GM19372 (cell line): ENCODE results near the gene IRAK3.
"Not testable (repeated sequence)": the region's sequence is repeated elsewhere in the genome, so short reads cannot be mapped to it uniquely, and the experiment has no call there.

Experiments used
- ATAC-seq: cut with Tn5 transposase; IDR thresholded peaks from one replicate; pipeline ENCODE4 v1.9.1; 2021; ENCODE audit warnings: mild to moderate bottlenecking, low read depth, moderate library complexity; ENCODE audit not compliant: unreplicated experiment

Gene IRAK3

GRCh38 chr12:66206141-66206540, 17.1 kb downstream of the IRAK3 start:
- ATAC-seq = no peak

GRCh38 chr12:66210840-66211239, 21.8 kb downstream of the IRAK3 start:
- ATAC-seq = no peak

DNA sequence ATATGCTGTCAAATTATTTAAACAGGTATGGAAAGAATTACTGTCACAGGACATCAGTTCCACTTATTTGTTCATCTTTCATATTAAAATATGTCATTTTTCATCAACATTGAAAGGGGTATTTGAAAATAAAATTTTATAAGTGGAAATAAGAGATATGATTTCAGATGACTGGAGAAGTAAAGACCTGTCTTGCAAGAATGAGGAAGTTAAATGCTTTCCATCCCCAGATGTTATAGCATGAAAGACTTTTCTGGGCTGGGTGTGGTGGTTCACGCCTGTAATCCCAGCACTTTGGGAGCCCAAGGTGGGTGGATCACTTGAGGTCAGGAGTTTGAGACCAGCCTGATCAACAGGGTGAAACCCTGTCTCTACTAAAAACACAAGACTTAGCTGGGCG, 22.6 kb downstream of the IRAK3 start:
- not testable (repeated sequence) for ATAC-seq

DNA sequence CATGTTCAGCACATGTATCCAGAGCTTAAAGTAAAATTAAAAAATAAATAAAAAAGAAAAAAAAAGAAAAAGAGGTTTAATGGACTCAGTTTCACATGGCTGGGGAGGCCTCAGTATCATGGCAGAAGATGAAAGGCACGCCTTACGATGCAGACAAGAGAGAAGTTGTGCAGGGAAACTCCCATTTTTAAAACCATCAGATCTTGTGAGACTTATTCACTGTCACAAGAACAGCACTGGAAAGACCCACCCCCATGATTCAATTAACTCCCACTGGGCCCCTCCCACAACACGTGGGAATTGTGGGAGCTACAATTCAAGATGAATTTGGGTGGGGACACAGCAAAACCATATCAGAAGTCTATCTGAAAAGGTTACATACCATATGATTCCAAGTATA, 24.0 kb downstream of the IRAK3 start:
- not testable (repeated sequence) for ATAC-seq

DNA sequence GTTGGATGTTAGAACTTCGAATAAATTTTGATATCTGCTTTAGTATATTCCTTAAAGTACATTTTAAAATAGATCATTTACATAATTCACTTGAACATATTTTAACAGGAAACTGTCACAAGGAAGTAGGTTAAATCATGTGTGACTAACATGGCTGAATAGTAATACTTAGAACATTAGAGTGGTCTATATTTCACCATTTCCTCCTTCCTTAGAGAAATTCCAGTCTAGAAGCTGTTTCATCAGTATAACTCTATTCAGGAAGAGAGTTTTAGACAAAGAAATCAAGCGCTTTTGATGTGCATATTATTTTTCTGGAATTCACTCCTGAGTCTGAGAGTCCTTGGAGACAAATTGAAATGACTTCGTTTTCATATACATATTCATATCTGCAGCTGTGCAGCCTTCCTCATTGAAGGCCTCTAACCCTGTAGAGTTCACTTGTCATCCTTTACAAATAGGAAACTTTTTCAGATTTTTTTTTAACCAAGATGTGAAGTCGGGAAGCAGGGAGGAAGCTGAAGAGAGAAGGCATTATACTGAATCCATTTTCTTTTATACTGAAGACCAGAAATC, 28.4 kb downstream of the IRAK3 start:
- no peak for ATAC-seq

- no peak for ATAC-seq
These were observed 39.4 kb downstream of the IRAK3 start for GRCh38 chr12:66228462-66228861.

- no peak for ATAC-seq
These were observed 43.2 kb downstream of the IRAK3 start for GRCh38 chr12:66232263-66232662.

- ATAC-seq = peak; percentile 95
These were observed 45.2 kb downstream of the IRAK3 start for GRCh38 chr12:66234037-66234693.

- ATAC-seq = peak; percentile 42
These were observed 46.0 kb downstream of the IRAK3 start for GRCh38 chr12:66234773-66235625.

DNA sequence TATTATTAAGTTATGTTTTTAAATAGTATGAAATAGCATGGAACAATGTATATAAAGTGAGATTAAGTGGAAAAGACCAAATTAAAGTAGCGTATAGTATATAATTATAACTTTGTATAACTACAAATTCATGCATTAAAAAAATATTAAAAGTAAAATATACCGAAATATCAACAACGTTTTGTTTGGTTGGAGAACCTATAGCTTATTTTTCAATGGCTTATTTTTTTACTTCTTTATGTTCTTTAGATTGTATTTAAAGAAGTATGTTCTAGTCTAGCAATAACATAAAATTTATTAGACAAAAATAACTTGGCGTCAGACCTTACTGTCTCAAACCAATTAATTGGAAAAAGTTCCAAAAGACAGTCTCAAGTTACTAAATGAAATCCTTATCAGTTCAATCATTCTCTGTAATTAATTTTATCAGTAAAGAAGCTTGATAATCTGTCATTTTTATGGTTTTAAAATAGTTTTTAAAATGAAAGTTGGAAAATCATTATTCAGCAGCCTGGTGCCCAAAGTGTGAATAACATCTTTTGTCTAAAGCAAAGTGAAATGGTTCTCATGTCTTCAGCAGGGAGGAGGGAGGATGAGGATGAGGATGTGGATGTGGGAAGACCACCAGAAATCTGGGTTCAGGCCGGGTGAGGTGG, 46.7 kb downstream of the IRAK3 start:
- no peak for ATAC-seq

GRCh38 chr12:66236282-66236675, 47.3 kb downstream of the IRAK3 start:
- not testable (repeated sequence) for ATAC-seq

- ATAC-seq = no peak
These were observed 48.0 kb downstream of the IRAK3 start for GRCh38 chr12:66236969-66237368.

DNA sequence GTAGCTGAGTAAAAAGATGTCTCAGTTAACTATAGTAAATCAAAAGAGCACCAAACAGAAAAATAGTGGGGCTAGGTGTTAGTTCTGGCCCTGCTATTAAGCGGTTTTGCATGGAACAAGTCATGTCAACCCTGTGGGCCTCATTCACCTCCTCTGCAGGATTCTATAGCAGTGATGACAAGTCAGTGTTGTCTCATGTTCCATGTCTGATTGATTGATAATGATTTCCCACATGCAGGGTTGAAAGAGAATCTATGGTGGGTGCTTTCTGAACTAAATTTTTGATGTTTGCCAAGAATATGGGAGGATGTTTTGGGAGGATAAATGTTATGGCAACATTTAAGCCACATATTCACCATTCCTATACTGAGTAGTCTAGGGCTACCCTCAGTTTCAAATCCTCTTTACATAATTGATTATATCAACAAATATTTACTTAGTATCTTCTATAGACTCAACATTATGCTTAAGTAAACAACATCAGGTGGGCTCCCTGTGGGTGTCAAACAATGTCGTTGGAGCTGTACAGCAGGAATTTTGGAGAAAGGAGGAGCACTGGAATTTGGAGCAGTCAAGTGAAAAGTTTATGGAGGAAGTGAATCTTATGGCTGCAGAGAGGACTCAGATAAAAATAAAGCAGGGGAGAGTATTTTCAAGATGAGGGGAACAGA, 48.6 kb downstream of the IRAK3 start:
- no peak for ATAC-seq

GRCh38 chr12:66239295-66239694, 50.3 kb downstream of the IRAK3 start:
- ATAC-seq = no peak

- no peak for ATAC-seq
These were observed 51.2 kb downstream of the IRAK3 start for GRCh38 chr12:66240096-66240820.

- no peak for ATAC-seq
These were observed 52.3 kb downstream of the IRAK3 start for GRCh38 chr12:66241061-66242043.

- ATAC-seq = no peak
These were observed 53.3 kb downstream of the IRAK3 start for GRCh38 chr12:66242311-66242710.

- ATAC-seq = no peak
These were observed 54.9 kb downstream of the IRAK3 start for GRCh38 chr12:66243911-66244310.

- no peak for ATAC-seq
These were observed 55.4 kb downstream of the IRAK3 start for GRCh38 chr12:66244446-66244845.
